Activated naive CD4-positive, alpha-beta T cell treated with anti-CD3 and anti-CD28 coated beads, Interleukin-2, amount 50 U/mL, for 24 hours (primary cell): Measurements from ENCODE around the gene HOXA6.

Experiments used
- H3K27ac Mint-ChIP-seq: one replicate; pipeline ENCODE4 v1.8.0; 2021; ENCODE audit warnings: mild to moderate bottlenecking, mixed read lengths
- H3K27me3 Mint-ChIP-seq: one replicate; pipeline ENCODE4 v1.8.0; 2021; ENCODE audit warnings: mixed read lengths
- H3K36me3 Mint-ChIP-seq: one replicate; pipeline ENCODE4 v1.8.0; 2021; ENCODE audit warnings: mixed read lengths
- H3K4me1 Mint-ChIP-seq: one replicate; pipeline ENCODE4 v1.8.0; 2021; ENCODE audit warnings: mixed read lengths
- H3K4me3 Mint-ChIP-seq: one replicate; pipeline ENCODE4 v1.8.0; 2021; ENCODE audit warnings: mild to moderate bottlenecking, mixed read lengths
- H3K9me3 Mint-ChIP-seq: one replicate; pipeline ENCODE4 v1.8.0; 2021; ENCODE audit warnings: mixed read lengths

The HOXA6 gene

GRCh38 chr7:27110186-27111031, 37.2 kb downstream of the HOXA6 start:
- Mint-ChIP-seq H3K27me3 (peaks cover 9% of the 10 kb centered on the region), H3K36me3 (no peaks in the 10 kb centered on the region), H3K4me1 (no peaks in the 10 kb centered on the region), H3K27ac (no peak overlapping the region), H3K4me3 (no peak overlapping the region), H3K9me3 (no peaks in the 10 kb centered on the region)

DNA sequence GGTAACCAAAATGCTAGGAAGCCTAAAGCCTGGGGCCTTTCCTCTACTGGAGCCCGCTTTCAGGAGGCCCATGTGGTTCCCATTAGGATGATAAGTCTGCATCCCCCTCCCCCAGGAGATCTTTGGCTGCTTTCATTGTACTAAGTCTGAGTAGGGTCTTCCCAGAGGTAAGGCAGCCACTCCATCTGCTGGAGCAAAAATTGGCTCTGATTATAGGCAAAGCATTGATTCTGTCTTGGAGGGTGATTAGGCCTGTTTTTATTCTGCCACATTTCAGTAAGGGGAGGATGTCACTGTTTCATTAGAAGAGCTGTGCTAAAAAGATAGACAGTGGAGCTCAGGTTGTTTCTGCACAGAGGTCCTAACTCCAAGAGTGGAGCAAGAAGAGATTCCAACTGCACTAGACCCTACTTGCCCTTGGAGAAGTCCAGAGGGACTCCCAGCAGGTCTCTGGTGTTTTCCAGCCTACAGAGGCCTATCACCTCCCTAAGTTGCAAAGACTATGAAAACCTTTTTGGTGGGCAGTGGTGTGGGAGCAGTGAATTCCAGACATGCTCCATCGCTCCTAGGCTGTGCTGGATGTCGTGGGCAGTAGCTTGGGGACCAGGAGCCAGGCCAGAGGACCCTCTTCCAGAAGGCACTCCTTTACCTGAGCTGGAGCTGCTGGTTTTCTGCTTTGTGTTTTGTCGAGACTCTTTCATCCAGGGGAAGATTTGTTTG, 37.9 kb downstream of the HOXA6 start:
- Mint-ChIP-seq H3K9me3 (no peaks in the 10 kb centered on the region), H3K4me3 (no peak overlapping the region), H3K27ac (no peak overlapping the region), H3K36me3 (no peaks in the 10 kb centered on the region), H3K27me3 (peaks cover 12% of the 10 kb centered on the region), H3K4me1 (no peaks in the 10 kb centered on the region)

GRCh38 chr7:27108390-27109127, 39.0 kb downstream of the HOXA6 start:
- Mint-ChIP-seq H3K36me3 (no peaks in the 10 kb centered on the region), H3K27me3 (peaks cover 21% of the 10 kb centered on the region), H3K4me3 (no peak overlapping the region), H3K4me1 (peaks cover 4% of the 10 kb centered on the region), H3K27ac (no peak overlapping the region), H3K9me3 (no peaks in the 10 kb centered on the region)

DNA sequence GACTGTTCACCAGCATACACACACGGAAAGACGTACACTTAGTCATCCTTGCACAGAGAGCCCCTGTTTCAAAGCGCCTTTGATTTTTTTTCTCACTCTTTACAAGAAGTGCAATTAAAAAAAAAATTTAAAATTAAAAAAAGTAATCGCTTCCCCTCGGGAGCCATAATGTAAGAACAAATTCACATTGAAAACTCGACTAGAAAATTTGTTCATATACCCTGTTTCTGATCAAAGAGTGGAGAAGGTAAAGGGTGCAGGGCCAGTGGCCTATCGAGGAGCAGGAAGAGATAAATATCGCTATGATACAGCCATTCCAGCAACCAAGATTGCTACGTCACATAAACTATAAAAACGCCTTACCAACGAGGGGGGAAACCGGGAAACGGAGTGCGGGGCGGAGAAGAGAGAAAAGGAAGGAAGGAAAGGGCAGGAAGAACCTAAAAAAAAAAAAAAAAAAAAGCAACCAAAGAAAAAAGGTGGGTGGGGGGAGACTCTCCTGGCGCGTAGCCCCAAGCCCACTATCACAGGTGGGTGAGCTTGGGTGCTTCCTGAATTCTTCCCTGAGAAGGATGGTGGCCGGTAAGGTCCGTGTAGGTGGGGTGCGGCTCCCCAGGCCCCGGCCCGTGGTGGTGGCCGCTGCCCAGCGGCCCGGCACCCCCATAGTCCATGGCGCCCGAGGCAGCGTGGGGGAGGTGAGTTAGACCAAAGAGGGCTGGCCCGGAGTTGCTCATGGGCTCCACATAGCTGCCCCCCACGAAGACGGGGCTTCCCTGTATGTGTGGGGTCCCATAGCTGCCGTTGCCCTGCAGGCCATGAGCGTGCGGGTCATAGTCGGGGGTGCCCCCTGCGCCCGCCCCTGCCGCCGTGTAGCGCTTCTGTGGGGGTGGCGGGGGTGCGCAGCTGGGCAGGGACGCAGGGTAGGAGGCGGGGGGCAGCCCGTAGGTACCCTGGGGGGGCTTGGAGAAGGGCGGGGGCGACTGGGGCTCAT, 39.9 kb downstream of the HOXA6 start:
- Mint-ChIP-seq H3K27me3 (peaks cover 30% of the 10 kb centered on the region), H3K36me3 (peaks cover 2% of the 10 kb centered on the region), H3K9me3 (no peaks in the 10 kb centered on the region), H3K4me1 (peaks cover 10% of the 10 kb centered on the region), H3K4me3 (no peak overlapping the region), H3K27ac (no peak overlapping the region)

DNA sequence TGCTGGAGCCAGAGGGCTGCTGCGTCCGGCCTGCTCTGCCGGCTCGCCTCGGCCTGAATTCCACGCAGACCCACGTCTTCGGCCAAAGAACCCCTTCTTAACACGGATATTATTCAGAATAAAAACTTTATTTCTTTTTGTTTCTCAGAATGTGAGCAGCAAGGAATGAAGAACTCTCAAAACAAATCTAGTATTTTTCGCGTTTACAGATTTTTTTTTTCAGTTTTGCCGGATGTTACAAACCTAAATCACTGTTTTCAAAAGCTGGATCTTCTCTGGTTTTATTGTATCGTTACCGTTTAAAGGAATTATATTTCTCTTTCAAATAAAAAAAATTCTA, 40.7 kb downstream of the HOXA6 start:
- Mint-ChIP-seq H3K4me3 (no peak overlapping the region), H3K36me3 (peaks cover 3% of the 10 kb centered on the region), H3K27me3 (peaks cover 35% of the 10 kb centered on the region), H3K9me3 (no peaks in the 10 kb centered on the region), H3K4me1 (peaks cover 16% of the 10 kb centered on the region), H3K27ac (no peak overlapping the region)

DNA sequence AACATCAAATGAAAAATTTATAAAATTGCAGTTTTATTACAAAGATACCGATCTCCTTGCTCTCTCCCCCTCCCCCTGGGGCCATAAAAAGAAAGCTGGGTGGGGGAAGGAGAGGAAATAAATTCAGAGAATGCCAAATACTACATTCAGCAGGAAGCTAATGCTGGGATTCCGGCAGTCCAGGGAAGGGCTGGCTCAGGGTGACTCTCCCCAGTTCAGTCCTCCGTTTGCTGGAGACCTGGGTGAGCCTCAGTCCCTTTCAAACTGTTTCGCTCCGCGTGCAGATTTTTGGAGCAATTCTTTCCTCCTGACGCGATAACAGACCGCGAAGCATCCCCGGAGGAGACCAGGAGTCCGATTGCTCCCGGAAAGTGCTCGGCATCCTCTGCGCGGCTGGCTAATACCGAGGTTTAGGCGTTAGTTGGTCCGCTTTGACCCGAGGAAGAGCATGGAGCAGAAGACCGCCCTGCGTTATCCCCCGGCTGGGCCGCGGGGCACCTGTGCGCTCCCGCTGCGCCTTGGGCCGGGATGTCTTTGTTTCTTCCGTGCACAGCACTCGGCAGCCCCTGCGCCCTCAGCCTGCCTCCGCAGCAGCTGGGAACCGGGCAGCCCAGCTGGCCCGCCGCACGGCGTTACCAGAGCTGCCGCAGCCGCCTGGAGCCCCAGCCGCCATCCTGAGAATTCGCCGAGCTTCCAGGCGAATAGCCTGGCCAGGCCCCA, 41.2 kb downstream of the HOXA6 start:
- no peaks in the 10 kb centered on the region for H3K9me3 Mint-ChIP-seq
- peaks cover 6% of the 10 kb centered on the region for H3K36me3 Mint-ChIP-seq
- H3K4me3 Mint-ChIP-seq: no peak overlapping the region
- H3K27me3 Mint-ChIP-seq: peaks cover 41% of the 10 kb centered on the region
- no peak overlapping the region for H3K27ac Mint-ChIP-seq
- peaks cover 19% of the 10 kb centered on the region for H3K4me1 Mint-ChIP-seq

GRCh38 chr7:27105301-27106031, 42.1 kb downstream of the HOXA6 start:
- Mint-ChIP-seq H3K27me3 (peaks cover 46% of the 10 kb centered on the region), H3K4me1 (peaks cover 19% of the 10 kb centered on the region), H3K4me3 (no peak overlapping the region), H3K9me3 (no peaks in the 10 kb centered on the region), H3K36me3 (peaks cover 8% of the 10 kb centered on the region), H3K27ac (no peak overlapping the region)

GRCh38 chr7:27104341-27105058, 43.1 kb downstream of the HOXA6 start:
- Mint-ChIP-seq H3K9me3 (no peaks in the 10 kb centered on the region), H3K4me3 (no peak overlapping the region), H3K4me1 (peaks cover 19% of the 10 kb centered on the region), H3K27ac (no peak overlapping the region), H3K27me3 (peaks cover 53% of the 10 kb centered on the region), H3K36me3 (peaks cover 12% of the 10 kb centered on the region)

DNA sequence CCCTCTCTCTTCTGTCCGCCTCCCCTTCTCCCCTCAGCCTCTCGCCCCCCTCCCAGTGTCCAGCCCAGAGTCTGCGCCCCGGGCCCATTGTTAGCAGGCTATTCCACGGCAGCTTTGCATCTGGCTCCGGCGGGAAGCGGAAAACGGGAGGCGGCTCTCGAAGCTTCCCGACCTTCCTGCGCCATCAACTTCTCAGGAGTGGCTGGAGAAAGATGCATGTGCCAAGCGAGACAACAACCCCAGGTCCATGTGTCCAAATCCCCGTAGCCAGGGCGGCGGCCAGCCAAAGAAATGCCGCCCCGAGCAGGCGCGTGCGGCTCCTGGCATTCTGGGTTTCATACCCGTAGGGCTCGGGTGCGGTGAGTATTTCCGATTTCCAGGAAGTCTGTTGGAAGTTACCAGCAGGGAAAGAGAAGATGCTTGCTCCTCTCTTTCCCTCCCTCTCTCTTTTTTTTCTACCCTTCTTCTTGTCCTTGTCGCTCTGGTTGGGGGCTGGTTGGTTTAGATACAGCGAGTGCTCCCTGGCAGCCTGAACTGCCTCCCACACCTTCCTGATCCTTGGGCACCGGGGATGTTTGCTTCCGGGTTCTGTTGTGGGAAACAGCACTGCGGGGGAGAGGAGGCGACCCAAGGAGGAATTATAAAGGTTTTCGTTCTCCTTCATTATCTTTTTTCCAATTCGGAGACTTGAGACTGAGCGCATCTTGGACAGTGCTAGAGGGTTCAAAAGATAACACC, 43.9 kb downstream of the HOXA6 start:
- Mint-ChIP-seq H3K27ac (no peak overlapping the region), H3K4me1 (peaks cover 23% of the 10 kb centered on the region), H3K9me3 (no peaks in the 10 kb centered on the region), H3K27me3 (peaks cover 60% of the 10 kb centered on the region), H3K4me3 (no peak overlapping the region), H3K36me3 (peaks cover 15% of the 10 kb centered on the region)

GRCh38 chr7:27102581-27103442, 44.8 kb downstream of the HOXA6 start, which contains the start of gene HOXA2:
HOXA2 (minus strand) TSS chr7:27102683; CDS start chr7:27102500, 183 bp downstream.
- Mint-ChIP-seq H3K27me3 (peaks cover 64% of the 10 kb centered on the region), H3K36me3 (peaks cover 16% of the 10 kb centered on the region), H3K4me1 (peaks cover 28% of the 10 kb centered on the region), H3K4me3 (peak within 1 kb of the TSS; percentile 30), H3K9me3 (no peaks in the 10 kb centered on the region), H3K27ac (no peak within 1 kb of the TSS)

DNA sequence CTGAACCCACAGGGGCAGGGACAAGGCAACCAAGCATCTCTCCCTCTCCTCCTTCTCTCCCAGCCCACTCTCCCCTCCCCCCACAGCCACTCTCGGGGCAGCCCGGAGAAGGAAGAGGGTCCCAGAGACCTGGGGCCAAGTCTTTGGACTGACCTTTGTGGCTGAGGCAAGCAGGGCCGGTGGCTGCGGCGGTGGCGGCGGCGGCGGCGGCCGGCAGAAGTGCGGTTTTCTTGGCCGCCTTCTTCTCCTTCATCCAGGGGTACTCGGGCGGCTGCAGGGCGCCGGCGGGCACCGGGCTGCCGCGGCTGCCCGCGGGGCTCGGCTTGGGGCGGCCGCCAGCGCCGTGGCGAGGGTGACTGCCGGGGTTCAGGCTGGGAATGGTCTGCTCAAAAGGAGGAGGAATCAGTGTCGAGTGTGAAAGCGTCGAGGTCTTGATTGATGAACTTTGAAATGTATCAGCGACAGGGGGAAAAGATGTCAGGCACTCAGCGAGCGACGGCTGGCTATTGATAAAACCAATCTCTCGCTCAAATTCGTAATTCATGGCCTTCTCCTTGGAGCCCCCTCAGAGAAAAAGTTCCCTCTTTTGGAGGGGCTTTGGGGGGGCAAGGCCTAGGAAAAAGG, 45.5 kb downstream of the HOXA6 start:
- Mint-ChIP-seq H3K9me3 (no peaks in the 10 kb centered on the region), H3K27me3 (peaks cover 65% of the 10 kb centered on the region), H3K36me3 (peaks cover 16% of the 10 kb centered on the region), H3K4me1 (peaks cover 36% of the 10 kb centered on the region), H3K27ac (no peak overlapping the region), H3K4me3 (peak overlapping the region; percentile 4)
